Lung (tissue), 12 donors: ENCODE measurements around the gene ADGRE3. TPM values are rescaled to one million over a fixed set of nuclear protein-coding genes. Genes with fewer than 3 reads are reported as not detected.
"Not testable (repeated sequence)": the region's sequence is repeated elsewhere in the genome, so short reads cannot be mapped to it uniquely, and the experiment has no call there.

Experiments
- ATAC-seq: fragments of 200-7000 bp; cut with Tn5 transposase; one replicate; pipeline ENCODE4 v1.9.1; 2020; ENCODE audit warnings: moderate number of reproducible peaks; ENCODE audit not compliant: insufficient read depth, low FRiP score
- DNase-seq, 3 donors: peaks; one replicate each; pipeline ENCODE4 v3.0.0-alpha.2; 2013 to 2017
- H3K27ac ChIP-seq, 2 donors: one replicate each; pipeline ENCODE4 v1.5.1; 2013; ENCODE audit warnings: mild to moderate bottlenecking in 2 of 2, moderate library complexity in 2 of 2, control low read depth in 1 of 2, inconsistent platforms in 1 of 2, low read depth in 1 of 2, low read length in 1 of 2
- H3K27me3 ChIP-seq, 3 donors: one replicate each; pipeline ENCODE4 v1.5.1; 2013; ENCODE audit warnings: low read length in 2 of 3; ENCODE audit not compliant: control insufficient read depth in 3 of 3, insufficient read depth in 3 of 3
- H3K36me3 ChIP-seq, 4 donors: one replicate each; pipeline ENCODE4 v1.5.1; 2013; ENCODE audit warnings: low read length in 4 of 4, mild to moderate bottlenecking in 1 of 4, moderate library complexity in 1 of 4; ENCODE audit not compliant: control insufficient read depth in 4 of 4, insufficient read depth in 4 of 4
- H3K4me1 ChIP-seq, 5 donors: one replicate each; pipeline ENCODE4 v1.5.1; 2013; ENCODE audit warnings: low read length in 5 of 5, mild to moderate bottlenecking in 2 of 5, moderate library complexity in 1 of 5; ENCODE audit not compliant: control insufficient read depth in 5 of 5, insufficient read depth in 5 of 5
- H3K4me3 ChIP-seq: one replicate; pipeline ENCODE4 v1.5.1; 2013; ENCODE audit warnings: mild to moderate bottlenecking, control low read depth, moderate library complexity
- H3K9ac ChIP-seq, 2 donors: one replicate each; pipeline ENCODE4 v1.5.1; 2013; ENCODE audit warnings: low read length in 2 of 2, control low read depth in 1 of 2; ENCODE audit not compliant: insufficient read depth in 1 of 2
- H3K9me3 ChIP-seq, 4 donors: one replicate each; pipeline ENCODE4 v1.5.1; 2013; ENCODE audit warnings: low read length in 3 of 4, mild to moderate bottlenecking in 1 of 4, moderate library complexity in 1 of 4; ENCODE audit not compliant: control insufficient read depth in 4 of 4, insufficient read depth in 3 of 4
- WGBS, 2 donors: extraction: QIAGEN DNeasy Blood & Tissue Kit; methylation state at CpG; one replicate each; pipeline ENCODE4 v1.1.7; 2013; 5-methylcytosine and 5-hydroxymethylcytosine counted together
- polyA plus RNA-seq, 2 donors: library from polyadenylated mRNA; stranded (reverse); fragments of 200-250 nt; gene quantifications; one replicate each; pipeline ENCODE4 v1.2.1, GENCODE V29; 2013
- total RNA-seq, 2 donors: library from RNA; depleted of rRNA in 1 of 2; stranded (reverse); fragments of >200 nt in 1 of 2; gene quantifications; one replicate each; pipeline ENCODE4 v1.2.1, GENCODE V29; 2014 to 2021
- TF ChIP-seq, protein P1 (sequence below): IDR thresholded peaks from 2 replicates; pipeline ENCODE4 v1.5.1; 2012; ENCODE audit warnings: mild to moderate bottlenecking; ENCODE audit errors: control extremely low read depth, extremely low read depth
- donor health status: control.
- donor health status: control.
- donor health status: Bipolar disorder and iron deficiency.
- donor health status: healthy.
- donor health status: DM: yes; HTN: yes; CAD: no.

ADGRE3 gene
- total and polyA plus RNA-seq, 4 donors: 1.5 to 2.1 (median 1.7) TPM

DNA sequence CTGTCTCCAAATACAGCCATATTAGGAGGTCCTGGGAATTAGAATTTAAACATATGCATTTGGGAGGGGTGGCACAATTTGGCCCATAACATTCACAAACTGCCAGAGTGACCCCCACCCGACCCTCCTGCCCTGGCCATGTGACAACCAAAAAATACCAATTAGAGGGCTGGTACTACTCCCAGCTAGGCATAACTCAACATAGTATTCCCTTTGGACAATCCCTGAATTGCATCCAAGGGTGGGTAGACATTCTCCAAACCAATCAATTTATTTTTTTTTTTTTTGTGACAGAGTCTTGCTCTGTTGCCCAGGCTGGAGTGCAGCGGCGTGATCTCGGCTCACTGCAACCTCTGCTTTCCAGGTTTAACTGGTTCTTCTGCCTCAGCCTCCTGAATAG, 62.0 kb downstream of the ADGRE3 start:
- 92 to 97% methylated on average over 4 of the region's 4 CpGs for WGBS, 2 donors
- Histone ChIP-seq H3K9ac (no peak overlapping the region), H3K36me3 (no peaks in the 10 kb centered on the region), H3K4me3 (no peak overlapping the region), H3K27ac (no peak overlapping the region), H3K9me3 (peaks cover 0 to 3% (median 0%) of the 10 kb centered on the region in 4 donors), H3K27me3 (no peaks in the 10 kb centered on the region), H3K4me1 (no peaks in the 10 kb centered on the region)
- TF ChIP-seq, protein P1, sequence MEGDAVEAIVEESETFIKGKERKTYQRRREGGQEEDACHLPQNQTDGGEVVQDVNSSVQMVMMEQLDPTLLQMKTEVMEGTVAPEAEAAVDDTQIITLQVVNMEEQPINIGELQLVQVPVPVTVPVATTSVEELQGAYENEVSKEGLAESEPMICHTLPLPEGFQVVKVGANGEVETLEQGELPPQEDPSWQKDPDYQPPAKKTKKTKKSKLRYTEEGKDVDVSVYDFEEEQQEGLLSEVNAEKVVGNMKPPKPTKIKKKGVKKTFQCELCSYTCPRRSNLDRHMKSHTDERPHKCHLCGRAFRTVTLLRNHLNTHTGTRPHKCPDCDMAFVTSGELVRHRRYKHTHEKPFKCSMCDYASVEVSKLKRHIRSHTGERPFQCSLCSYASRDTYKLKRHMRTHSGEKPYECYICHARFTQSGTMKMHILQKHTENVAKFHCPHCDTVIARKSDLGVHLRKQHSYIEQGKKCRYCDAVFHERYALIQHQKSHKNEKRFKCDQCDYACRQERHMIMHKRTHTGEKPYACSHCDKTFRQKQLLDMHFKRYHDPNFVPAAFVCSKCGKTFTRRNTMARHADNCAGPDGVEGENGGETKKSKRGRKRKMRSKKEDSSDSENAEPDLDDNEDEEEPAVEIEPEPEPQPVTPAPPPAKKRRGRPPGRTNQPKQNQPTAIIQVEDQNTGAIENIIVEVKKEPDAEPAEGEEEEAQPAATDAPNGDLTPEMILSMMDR: no peak
- ATAC-seq (no peak), DNase-seq (no peak)

DNA sequence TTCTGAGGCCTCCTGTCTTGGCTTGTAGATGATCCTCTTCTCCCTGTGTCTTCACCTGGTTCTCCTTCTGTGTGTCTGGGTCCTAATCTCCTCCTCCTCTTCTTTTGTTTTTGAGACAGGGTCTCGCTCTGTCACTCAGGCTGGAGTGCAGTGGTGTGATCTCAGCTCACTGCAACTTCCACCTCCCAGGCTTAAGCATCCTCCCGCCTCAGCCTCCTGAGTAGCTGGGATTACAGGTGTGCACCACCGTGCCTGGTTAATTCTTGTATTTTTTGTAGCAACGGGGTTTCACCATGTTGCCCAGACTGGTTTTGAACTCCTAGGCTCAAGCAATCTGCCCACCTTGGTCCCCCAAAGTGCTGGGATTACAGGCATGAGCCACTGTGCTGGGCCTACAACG, 62.4 kb downstream of the ADGRE3 start:
- not testable (repeated sequence) for H3K9ac ChIP-seq, H3K36me3 ChIP-seq, ATAC-seq, DNase-seq, H3K9me3 ChIP-seq, H3K4me3 ChIP-seq, H3K27ac ChIP-seq, H3K27me3 ChIP-seq, H3K4me1 ChIP-seq
- 68 to 89% methylated on average over 5 of the region's 5 CpGs for WGBS, 2 donors

GRCh38 chr19:14611051-14611450, 63.6 kb downstream of the ADGRE3 start:
- ATAC-seq (no peak), DNase-seq (no peak)
- Histone ChIP-seq H3K36me3 (no peaks in the 10 kb centered on the region), H3K4me3 (no peak overlapping the region), H3K4me1 (no peaks in the 10 kb centered on the region), H3K9me3 (peaks cover 0 to 3% (median 0%) of the 10 kb centered on the region in 4 donors), H3K27me3 (no peaks in the 10 kb centered on the region), H3K9ac (no peak overlapping the region), H3K27ac (no peak overlapping the region)
- TF ChIP-seq, protein P1: no peak
- WGBS, 2 donors: 40 to 53% methylated on average over 4 of the region's 4 CpGs

DNA sequence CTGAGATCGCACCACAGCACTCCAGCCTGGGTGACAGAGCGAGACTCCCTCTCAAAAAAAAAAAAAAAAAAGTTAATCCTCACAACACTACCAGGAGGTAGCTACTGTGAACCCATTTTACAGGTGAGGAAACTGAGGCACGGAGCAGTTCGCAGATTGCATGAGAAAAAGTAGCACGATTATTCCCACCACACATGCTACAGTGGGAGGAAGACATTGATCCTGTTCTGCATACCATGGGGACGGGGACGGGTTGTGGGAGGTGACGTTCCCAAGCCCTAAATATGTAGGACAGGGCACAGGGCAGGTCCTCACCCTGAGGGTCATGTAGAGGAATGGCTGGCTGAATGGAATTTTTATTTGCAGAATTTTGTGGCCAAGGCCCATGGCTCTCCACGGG, 68.0 kb downstream of the ADGRE3 start:
- H3K36me3 ChIP-seq: no peaks in the 10 kb centered on the region
- H3K4me3 ChIP-seq: no peak overlapping the region
- TF ChIP-seq, protein P1: no peak
- H3K9ac ChIP-seq: no peak overlapping the region
- no peaks in the 10 kb centered on the region for H3K4me1 ChIP-seq
- H3K9me3 ChIP-seq: peaks cover 0 to 6% (median 0%) of the 10 kb centered on the region in 4 donors
- no peak overlapping the region for H3K27ac ChIP-seq
- no peak for ATAC-seq
- DNase-seq: no peak
- 73 to 84% methylated on average over 9 of the region's 9 CpGs for WGBS, 2 donors
- no peaks in the 10 kb centered on the region for H3K27me3 ChIP-seq
